Fibroblast of mammary gland (primary cell): ENCODE results near the gene SLC14A1.

Experiments
- DNase-seq: peaks from one replicate; pipeline ENCODE4 v3.0.0-alpha.2; 2010; ENCODE audit warnings: low read depth
- H3K4me3 ChIP-seq: 2 replicates; pipeline ENCODE4 v1.5.1; 2011; ENCODE audit warnings: low read depth, mild to moderate bottlenecking, low read length, moderate library complexity; ENCODE audit not compliant: control insufficient read depth
- TF ChIP-seq, protein P1 (sequence below): conservative IDR thresholded peaks from 2 replicates; pipeline ENCODE4 v1.5.1; 2011; ENCODE audit warnings: low read depth, low read length, inconsistent platforms; ENCODE audit not compliant: control insufficient read depth, insufficient read depth

The SLC14A1 gene

DNA sequence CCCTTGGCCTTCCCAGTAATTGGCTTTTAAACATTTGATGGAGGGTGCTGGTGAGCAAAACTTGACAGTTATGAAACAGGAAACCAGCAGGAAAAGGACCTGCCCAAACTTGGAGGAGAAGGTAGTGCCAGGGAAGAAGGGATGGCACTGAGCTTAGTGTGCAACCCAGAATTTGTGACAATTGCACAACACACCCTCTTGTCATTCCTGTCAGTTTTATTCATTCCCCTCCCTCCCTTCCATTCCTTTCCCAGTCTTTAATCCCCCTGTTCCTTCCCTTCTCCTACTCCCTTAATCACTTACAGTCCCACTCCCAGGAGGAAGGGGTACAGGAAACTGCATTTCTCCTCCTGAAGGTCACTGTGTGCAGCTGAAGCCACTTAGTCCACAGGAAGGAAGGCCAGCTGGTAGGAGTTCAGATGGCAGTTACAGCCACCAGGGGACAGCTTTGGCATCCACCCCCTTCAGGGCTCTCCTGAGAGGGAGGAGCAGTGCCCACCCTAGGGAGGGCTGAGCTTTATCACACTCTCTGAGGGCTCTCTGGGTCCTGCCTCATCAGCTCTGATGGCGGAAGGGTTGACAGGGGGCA is 77.5 kb downstream of the SLC14A1 start:
- TF ChIP-seq, protein P1, sequence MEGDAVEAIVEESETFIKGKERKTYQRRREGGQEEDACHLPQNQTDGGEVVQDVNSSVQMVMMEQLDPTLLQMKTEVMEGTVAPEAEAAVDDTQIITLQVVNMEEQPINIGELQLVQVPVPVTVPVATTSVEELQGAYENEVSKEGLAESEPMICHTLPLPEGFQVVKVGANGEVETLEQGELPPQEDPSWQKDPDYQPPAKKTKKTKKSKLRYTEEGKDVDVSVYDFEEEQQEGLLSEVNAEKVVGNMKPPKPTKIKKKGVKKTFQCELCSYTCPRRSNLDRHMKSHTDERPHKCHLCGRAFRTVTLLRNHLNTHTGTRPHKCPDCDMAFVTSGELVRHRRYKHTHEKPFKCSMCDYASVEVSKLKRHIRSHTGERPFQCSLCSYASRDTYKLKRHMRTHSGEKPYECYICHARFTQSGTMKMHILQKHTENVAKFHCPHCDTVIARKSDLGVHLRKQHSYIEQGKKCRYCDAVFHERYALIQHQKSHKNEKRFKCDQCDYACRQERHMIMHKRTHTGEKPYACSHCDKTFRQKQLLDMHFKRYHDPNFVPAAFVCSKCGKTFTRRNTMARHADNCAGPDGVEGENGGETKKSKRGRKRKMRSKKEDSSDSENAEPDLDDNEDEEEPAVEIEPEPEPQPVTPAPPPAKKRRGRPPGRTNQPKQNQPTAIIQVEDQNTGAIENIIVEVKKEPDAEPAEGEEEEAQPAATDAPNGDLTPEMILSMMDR, result no peak
- no peak overlapping the region for H3K4me3 ChIP-seq
- DNase-seq, result no peak
